ENCODE results near the gene CCDC178.
"Not testable (repeated sequence)": the region's sequence is repeated elsewhere in the genome, so short reads cannot be mapped to it uniquely, and the experiment has no call there.

The CCDC178 gene

GRCh38 chr18:33350256-33350655, 90.3 kb downstream of the CCDC178 start:
- DNase-seq, result no peak

- DNase-seq, result not testable (repeated sequence)
Observed at GRCh38 chr18:33339733-33340132, 100.8 kb downstream of the CCDC178 start.

- no peak for DNase-seq
Observed at GRCh38 chr18:33334781-33335180, 105.7 kb downstream of the CCDC178 start.

DNA sequence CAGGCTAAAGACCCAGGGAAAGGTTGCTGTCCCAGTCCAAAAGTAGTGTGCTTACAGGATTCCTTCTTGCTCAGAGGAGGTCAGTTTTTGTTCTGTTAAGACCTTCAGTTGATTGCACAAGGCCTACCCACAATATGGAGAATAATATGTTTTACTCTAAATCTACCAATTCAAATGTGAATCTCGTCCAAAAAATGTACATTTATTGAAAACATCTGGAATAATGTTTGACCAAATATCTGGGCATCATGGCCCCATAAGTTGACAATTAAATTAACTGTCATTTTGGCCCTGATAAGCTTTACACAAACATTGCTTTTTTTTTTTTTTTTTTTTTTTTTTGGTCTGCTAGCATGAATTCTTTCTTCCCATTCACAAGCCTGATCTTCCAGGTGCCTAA, 109.8 kb downstream of the CCDC178 start:
- no peak for DNase-seq

DNA sequence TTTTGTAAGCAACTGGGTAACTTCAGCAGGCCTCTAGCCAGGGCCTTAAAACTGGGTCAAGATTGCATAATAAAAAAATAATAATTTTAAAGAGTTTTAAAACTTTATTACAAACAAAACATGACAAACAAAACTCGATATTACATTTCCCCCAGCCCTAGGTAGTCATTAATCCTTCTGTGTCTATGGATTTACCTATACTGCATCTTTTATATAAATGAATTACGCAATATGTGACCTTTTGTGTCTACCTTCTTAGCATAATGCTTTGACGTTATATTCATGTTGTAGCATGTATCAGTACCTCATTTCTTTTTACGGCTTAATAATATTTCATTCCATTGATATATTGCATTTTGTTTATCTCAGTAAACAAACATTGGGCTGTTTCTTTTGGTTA, 113.5 kb downstream of the CCDC178 start:
- no peak for DNase-seq

DNA sequence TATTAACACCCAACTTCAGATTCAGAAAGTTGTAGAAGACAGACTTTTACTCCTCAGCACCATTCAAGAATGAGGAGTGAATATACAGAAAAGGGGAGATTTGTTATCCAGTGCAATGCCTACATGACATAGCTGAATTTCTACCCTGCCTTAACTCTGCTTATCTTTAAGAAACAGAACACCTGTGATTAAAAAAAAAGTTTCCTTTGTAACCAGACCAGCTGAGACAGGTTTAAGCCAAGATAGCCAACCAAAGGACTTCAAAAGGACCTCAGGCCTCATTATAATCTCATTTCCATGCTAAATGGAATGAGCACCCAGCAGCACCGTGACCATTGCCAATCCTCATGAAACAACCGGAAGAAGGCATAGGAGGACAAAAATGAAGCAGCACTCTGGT, 122.9 kb downstream of the CCDC178 start:
- DNase-seq, result no peak

DNA sequence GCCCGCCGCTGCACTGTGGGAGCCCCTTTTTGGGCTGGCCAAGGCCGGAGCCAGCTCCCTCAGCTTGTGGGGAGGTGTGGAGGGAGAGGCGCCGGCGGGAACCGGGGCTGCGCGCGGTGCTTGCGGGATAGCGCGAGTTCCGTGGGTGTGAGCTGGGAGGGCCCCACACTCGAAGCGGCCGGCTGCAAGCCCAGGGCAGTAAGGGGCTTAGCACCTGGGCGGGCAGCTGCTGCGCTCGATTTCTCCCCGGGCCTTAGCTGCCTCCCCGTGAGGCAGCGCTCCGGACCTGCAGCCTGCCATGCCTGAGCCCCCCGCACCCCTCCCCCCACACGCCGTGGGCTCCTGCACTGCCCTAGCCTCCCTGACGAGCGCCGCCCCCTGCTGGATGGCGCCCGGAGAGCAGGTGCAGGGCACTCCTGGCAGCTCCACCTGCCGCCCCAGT, 124.4 kb downstream of the CCDC178 start:
- no peak for DNase-seq

DNA sequence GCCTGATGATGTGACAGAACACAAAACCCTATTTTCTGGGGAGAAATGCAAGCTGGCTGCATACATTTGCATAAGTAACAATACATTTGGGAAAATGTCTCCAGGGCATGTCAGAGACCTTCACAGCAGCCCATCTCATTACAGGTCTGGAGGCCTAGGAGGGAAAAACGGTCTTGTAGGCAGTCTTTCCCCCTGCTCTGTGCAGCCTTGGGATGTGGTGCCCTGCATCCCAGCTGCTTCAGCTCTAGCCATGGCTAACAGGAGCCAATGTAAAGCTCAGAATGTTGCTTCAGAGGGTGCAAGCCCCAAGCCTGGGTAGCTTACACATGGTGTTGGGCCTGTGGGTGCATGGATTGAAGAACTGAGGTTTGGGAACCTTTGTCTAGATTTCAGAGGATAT, 133.0 kb downstream of the CCDC178 start:
- DNase-seq, result no peak

GRCh38 chr18:33304277-33304676, 136.2 kb downstream of the CCDC178 start:
- DNase-seq, result no peak

- DNase-seq, result no peak
Observed at GRCh38 chr18:33291539-33291938, 149.0 kb downstream of the CCDC178 start.

- DNase-seq, result no peak
Observed at GRCh38 chr18:33288082-33288716, 152.3 kb downstream of the CCDC178 start.

- no peak for DNase-seq
Observed at GRCh38 chr18:33282709-33283333, 157.7 kb downstream of the CCDC178 start.

- DNase-seq, result no peak
Observed at GRCh38 chr18:33282142-33282541, 158.4 kb downstream of the CCDC178 start.

DNA sequence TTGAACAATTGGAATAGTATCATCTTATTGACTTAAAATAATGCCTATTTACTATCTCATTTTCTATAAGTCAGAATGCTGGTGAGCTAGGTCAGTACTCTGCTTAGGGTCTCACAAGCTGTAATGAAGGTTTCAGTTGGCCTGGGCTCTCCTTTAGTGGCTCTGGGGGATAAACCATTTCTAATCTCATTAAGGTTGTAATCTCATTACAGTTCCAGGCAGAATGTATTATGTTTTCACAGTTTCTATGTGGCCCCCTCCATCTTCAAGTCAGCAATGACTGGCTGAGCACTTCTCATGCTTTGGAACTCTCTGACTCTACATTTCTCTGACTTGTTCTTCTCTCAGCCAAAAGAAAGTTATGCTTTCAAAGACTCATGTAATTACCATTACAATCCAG, 163.1 kb downstream of the CCDC178 start:
- DNase-seq, result no peak

DNA sequence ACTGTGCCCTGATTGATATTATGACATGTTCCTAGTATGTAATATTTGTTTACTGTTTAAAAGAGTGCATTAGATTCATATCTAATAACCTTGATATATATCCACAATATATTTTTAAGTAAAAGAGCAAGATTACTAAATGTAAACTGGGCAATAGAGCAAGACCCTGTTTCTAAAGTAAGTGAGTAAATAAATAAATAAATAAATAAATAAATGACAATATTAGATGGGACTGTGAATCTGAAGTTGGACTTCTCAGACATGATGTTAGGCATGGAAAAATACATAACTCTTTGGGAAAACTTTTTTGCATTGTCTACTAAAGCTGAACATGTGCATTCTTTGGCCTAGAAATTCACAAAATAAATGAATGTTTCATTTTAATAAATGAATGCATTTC, 164.7 kb downstream of the CCDC178 start:
- DNase-seq, result no peak

DNA sequence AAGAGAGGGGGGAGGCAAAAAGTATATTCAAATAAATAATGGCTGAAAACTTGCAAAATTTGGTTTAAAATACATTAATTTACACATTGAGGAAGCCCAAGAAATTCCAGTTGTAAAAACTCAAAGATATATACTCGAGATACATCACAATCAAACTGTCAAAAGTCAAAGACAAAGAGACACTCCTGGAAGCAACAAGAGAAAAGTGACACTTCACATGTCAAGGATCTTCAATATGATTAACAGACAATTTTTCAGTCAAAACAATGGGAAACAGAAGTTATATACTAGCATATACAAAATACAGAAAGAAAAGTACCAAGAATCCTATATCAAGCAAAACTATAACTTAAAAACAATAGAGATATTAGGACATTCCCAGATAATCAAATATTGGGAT, 170.2 kb downstream of the CCDC178 start:
- no peak for DNase-seq

- DNase-seq, result no peak
Observed at GRCh38 chr18:33269223-33269622, 171.3 kb downstream of the CCDC178 start.

- no peak for DNase-seq
Observed at GRCh38 chr18:33264566-33264965, 176.0 kb downstream of the CCDC178 start.

DNA sequence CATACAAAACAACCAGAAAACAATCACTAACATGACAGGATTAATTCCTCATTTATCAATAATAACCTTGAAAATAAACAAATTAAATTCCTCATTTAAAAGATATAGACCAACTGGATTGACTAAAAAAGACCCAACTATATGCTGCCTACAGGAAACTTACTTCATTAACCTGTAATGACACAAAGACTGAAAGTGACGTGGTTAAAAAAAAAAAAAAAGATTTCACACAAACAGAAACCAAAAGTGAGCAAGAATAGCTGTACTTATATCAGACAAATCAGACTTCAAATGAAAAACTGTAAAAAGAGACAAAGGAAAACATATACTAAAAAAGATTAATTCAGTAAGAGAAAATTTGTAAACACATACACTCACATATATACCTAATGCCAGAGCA, 201.2 kb downstream of the CCDC178 start:
- DNase-seq, result no peak

DNA sequence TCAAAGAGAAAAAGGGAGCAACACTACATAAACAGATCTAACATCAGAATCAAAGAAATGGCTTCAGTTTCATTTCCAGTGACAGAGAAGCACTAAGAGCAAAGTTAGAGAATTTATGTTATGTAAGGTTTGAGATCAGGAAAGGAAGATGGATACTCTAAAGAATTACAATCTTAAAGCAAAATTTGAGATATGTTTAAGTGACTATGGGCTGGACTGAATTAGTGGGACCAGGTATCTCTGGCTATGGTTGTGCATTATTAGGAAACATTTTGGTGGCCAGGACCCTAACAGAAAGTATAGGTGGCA, 208.2 kb downstream of the CCDC178 start:
- no peak for DNase-seq

GRCh38 chr18:33231474-33232317, 208.8 kb downstream of the CCDC178 start:
- DNase-seq, result peak; percentile 62 to 75

- DNase-seq, result no peak
Observed at GRCh38 chr18:33212363-33212762, 228.2 kb downstream of the CCDC178 start.

DNA sequence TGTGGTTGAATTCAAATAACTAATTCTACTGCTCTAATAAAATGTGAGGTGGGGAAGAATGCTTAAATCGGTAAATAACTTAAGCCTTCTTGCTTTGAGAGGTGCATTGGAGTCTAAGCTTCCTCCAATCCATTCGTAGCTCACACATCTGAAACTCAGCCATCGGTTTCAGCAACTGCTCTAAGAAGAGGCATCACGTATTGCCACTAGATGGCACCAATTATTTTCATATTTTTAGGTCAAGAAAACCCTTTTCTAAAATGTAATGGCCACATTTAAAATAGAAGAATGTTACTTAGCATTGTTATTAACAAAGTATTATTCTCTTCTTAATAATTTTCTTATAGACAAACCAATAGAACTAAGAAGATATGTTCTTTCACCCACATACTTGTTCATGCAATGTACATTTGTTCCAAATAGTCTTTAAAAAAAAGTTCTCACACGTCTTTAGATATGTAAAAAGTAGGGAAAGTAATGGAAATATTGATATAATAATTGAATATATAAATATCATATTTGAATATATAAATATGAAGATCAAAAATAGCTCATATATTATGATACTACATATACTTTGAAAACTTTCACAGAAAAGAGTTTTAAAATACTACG, 229.8 kb downstream of the CCDC178 start:
- DNase-seq, result peak; percentile 31 to 42

DNA sequence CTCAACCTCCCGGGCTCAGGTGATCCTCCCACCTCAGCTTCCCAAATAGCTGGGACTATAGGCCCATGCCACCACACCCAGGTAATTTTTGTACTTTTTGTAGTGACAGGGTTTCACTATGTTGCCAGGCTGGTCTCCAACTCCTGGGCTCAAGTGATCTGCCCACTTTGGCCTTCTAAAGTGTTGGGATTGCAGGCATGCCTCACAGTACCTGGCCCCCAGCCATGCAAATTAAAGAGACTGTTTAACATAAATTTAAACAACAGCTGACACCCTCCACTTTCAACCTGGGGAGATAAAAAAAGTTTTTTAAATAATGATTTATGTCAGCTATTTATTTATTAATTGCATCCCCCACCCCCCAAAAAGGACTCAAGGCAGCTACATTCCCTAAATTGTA, 234.7 kb downstream of the CCDC178 start:
- DNase-seq, result no peak
